CD4-positive, alpha-beta T cell treated with Interleukin-4 for 4 hours (primary cell): ENCODE measurements around the gene CARD10.

Experiments used
- DNase-seq: peaks from one replicate; pipeline ENCODE4 v3.0.0-alpha.2; 2020

Gene CARD10

DNA sequence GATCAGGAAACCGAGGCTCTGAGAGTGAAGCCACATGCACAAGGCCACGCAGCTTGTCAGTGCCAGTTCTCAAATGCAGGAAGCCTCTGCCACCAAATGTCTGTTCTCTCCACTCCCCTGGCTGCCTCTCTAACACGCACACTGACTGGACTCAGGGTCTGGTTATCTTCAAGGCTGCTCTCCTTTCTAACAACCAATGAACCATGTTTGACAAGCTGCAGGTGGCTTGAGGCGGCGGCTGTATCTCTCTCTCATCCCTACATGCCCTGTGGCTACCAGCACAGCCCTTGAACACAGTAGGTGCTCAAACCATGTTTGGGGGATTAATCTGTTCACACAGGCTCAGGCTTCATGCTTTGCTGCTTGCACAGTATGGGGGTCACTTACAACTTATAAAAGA lies 56.8 kb downstream of the CARD10 start:
- no peak for DNase-seq

DNA sequence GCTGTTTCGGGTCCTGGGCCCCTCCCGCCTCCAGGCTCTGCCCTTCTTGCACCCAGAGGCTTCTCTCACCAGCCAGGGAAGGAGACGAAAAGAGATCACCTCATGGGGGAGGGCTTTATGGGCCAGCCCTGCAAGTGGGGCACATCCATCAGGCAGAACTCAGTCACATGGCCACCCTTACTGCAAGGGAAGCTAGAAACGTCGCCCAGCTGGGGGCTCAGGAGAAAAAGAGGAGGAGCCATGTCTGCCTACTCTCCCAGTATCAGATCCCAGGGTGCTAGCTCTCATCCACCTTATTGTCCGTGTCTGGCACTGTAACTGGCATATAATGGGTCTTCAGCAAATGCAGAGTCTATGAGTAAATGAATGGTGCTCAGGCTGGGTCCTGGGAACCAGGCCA lies 57.3 kb downstream of the CARD10 start:
- no peak for DNase-seq

DNA sequence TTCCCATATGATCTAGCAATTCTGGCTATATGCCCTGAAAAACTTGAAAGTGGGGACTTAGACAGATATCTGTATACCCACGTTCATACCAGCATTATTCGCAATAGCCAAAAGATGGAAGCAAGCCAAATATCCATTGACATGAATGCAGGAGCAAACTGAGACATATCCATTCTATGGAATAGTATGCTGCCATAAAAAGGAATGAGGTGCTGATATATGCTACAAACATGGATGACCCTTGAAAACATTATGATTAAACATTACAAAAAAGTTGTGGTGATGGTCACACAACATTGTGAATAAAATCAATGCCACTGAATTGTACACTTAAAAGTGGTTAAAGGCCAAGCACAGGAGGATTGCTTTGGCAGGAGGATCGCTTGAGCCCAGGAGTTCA lies 58.5 kb downstream of the CARD10 start:
- DNase-seq = no peak

DNA sequence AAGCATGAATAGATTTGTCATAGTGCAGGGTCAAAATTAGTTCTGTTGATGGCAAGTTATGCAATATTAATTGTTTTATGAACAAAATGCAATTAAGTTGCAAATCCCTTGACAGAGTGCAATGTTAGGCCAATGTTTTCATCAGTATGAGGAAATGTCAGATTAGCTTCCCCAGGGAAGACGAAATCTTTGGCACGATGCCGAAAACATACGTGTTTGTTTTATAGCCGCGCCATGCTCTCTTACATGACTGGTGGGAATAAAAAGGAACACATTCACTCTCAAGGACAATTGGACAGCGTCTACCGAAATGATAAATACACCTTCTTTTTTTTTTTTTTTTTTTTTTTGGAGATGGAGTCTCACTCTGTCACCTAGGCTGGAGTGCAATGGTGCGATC lies 60.0 kb downstream of the CARD10 start:
- DNase-seq = no peak

DNA sequence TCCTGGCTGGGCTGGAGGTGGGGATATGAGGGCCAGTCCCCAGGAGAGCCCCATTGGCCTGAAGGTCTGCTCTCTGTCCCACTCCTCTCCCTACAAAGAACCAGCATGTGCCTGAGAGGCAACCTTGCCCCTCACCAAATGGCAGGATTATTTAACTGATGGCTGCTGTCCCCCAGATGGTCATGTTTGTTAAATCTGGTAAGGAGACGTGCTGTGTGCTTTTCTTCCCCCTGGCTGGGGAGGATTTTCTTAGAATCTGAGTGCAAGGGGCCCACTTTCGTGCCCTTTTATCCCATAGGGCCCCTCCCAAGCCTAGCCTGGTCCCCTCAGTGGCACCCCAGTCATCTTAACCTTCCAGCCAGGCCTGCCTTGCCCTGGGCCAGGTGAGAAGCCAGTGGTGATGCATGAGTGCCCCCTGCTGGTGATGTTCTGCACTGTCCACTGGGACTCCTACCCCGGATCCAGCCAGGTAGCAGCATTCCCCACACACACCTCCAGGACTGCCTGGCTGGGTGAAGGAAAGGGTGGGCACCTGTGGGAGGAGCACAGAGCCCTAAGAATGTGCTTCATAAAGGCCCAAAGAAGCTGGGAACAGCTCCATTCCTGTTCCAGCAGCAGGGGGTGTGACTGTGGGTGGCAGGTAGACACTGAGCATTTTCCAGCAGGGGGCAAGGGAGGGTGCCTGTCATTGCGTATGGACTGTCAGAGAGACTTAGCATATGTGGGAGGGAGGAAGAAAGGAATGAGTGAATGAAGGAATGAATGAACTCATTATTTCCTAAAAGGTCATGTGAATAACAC lies 61.9 kb downstream of the CARD10 start:
- DNase-seq = peak; percentile 63

DNA sequence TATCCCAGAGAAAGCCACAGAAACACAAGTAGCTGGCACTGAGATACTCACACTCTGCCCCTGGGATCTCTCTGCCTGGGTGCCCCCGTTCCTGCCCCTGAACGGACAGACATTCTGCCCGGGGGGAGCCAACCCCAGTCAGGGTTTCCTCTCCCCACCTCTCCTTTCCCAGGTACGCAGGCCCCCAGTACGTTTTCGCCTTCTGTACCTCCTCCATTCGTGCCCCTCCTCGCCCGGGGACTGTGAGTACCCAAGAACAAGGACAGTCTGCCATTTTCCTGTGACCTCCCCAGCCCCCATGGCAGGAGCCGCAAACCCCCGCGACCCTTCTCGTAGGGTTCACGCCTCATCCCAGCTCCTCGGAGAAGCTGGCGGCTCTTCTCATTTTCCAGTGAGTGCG lies 62.9 kb downstream of the CARD10 start:
- no peak for DNase-seq

DNA sequence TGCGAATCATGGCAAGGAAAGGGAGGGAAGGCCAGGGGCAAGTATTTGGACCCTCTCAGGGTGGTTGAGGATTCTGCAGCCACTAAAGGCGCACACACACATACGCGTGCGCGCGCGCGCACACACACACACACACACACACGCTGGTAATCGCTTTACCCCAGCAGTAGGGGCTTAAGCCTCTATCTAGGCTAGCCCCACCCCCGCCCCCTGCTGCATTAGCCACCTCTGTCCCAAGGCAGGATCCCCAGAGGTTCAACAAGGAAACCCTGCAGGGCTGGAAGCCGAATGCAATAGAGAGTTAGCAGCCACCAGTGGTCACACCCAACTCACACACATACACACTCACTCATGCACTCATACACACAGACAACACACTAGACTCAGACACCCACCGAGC lies 63.3 kb downstream of the CARD10 start:
- no peak for DNase-seq

DNA sequence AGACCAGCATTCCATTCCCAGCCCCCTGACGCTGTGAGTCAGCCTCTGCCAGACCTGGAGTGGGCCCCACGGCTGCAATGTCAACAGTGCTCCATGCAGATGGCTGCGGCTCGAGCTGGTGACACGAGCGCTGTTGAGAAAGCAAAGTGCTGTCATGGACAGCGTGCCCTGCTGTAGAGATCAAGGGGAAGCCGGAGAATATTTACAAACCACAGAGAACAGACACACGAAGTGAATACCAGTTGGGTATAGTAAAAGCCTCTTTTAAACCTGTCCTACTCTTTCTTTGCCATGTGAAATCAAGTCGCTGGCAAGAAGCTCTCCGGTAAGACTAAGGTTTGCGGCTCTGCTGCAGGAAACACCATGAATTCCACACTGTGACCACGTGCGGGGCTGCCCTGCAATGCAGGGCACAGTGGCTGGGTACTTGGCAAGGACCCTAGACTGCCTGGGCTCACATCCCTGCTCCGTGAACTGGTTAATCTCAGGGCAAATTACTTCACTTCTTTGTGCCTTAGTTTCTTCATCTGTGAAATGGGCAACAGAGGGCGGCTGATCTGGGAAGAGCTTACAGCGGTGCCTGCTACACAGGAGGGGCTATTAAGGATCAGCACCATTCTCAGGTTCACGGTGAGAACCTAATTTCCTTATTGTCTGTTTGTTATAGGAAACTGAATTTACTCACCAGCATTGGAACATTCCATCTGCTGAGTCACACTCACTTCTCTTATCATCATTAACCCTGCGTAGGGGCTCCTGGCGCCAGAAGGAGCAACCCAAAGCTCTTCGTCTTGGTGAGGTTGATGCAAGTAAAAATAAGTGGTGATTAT lies 64.1 kb downstream of the CARD10 start:
- no peak for DNase-seq

DNA sequence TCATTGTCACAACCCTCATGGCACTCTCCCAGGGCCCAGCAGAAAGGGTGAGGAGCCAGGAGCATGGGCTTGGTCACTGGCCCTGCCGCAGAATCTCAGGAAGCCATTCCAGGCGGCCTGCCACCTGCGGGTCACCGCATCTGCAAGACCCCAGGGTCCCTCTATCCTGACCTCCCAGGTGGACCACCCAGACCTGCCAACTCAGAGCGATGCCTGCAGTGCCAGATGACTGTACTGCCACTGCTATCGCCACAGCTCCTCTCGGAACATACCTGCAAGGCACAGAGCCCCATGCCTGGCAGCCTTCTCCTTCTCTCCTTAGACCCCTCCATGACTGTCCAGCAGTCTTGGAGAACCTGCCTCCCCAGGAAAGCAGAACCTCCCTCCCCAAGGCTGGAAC lies 65.5 kb downstream of the CARD10 start:
- DNase-seq = no peak

DNA sequence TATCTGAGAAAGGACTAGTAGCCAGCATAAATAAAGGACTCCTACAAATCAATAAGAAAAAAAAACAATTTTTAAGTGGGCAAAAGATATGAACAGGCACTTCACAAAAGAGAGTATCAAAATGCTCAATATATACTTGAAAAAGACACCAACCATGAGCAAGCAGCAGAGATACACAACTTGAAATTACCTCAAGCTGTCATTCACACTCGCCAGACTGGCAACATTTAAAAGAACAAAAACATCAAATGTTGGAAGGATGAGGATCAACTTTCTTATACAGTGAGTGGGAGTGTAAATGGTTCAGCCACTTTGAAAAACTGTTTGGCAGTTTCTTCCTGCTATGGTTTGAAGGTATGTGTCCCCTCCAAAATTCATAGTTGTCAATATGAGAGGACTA lies 68.0 kb downstream of the CARD10 start:
- DNase-seq = no peak

DNA sequence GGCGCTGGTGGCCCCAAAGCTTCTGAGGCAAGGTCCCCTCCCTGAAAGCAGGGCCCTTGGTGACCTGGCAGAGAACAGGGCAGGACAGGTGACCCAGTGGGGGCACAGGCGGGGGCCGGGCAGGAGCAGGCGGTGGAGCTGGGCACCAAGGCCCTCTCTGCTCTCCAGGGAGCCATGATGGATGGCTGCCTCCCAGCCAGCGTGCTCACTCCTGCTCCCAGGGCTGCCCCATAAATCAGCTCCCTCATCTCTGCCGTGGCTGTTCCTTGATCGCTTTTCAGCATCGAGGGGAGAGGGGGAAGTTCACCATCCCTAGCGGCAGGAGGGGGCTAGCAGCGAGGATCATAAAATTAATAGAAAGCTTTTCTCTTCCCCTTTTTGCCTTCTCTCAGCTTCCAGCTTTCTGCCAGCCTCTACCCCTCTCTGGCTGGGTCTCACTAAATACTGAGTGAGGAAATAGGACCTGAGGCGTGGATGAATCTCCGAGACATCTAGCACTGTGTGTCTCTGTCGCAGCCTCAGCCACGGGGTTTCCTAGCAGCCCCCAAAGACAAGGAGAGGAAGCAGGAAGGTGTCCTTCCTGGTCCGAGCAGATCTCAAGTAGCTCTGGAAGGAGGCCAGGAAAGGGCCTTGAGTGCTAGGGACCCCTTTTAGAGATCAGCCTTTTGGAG lies 69.7 kb downstream of the CARD10 start:
- no peak for DNase-seq

DNA sequence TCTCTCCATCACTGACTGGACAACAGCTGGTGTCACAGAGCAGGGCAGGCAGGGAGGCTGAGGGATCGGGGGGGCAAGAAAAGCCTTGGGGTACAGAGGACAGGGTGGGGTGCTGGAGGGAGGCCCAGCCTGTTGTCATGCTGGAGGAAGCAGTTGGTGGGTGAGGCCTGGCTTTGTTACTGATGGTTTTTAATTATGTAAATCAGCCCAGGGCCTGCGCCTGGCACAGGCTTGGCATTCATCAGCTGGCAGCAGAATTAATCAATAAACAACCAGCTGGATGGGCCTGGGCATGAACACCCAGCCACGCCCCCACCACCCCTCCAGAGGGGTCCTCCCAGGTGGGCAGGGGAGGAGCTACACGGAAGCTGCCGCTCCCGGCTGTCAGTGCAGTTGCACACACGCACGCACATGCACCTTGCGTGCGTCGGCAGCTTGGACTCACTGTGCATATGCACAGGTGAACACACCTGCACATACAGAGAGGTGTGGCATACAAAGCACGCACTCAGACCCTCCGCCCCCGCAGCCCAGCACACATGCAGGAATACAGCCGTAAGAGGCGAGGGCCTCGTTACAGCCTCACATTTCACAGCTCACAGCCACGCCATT lies 70.6 kb downstream of the CARD10 start:
- DNase-seq = no peak

DNA sequence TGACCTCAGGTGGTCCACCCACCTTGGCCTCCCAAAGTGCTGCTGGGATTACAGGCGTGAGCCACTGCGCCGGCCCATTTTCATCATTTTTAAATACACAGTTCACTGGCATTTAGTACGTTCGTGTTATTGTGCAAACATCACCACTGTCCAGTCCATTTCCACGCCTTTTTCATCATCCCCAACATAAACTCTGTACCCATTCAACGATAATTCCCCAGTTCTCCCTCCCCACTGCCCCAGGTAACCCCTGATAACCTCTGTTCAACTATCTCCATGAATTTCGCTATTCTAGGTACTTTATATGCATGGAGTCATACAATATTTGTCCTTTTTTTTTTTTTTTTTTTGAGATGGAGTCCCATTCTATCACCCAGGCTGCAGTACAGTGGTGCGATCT lies 73.7 kb downstream of the CARD10 start:
- DNase-seq = no peak

DNA sequence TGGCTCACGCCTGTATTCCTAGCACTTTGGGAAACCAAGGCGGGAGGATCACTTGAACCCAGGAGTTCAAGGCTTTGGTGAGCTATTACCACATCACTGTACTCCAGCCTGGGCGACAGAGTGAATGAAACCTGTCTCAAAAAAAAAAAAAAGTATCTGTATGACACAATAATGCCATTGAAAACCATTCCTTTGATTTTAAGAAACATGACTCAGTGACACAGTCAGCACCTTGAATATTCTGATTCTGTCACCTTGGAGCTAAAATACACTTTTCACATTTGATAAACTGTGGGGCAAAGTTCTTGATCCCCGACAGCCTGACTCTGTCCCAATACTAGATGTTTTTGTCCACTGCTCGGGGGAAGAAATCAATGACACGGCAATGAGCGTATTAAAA lies 75.2 kb downstream of the CARD10 start:
- DNase-seq = no peak

DNA sequence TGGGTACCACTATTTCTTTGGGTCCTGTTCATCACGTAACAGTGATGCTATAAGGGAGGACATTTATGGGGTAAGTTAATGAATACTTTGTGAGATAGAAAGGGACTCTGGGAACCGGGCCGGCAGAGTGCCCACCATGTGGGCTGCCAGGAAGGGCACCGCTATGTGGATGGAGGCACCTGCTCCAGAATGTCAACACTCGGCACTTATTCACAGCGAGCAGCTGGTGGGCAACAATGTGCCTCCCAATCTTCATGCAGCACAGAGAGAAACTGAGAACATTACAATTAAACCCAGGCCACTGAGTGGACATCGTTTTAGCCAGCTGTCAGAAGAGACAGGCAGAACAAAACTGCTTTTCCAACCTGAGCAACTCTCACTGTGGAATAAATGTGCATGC lies 76.1 kb downstream of the CARD10 start:
- DNase-seq = no peak

DNA sequence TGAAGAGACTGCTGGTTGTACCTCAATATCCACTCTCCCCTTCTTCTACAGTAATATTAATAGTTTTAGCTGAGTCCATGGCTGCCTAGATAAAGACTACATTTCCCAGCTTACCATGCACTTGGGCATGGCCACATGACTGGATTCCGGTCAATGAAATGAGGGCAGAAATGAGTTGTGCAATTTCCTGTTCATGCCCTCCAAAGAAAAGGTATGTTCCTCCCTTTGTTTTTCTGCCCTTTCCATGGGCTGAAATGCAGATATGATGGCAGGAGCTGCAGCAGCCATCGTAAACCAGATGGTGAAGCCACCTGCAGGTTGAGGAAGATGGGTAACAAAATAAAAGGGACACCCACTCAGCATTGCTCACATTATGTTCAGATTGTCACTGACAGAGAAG lies 76.7 kb downstream of the CARD10 start:
- DNase-seq = no peak

DNA sequence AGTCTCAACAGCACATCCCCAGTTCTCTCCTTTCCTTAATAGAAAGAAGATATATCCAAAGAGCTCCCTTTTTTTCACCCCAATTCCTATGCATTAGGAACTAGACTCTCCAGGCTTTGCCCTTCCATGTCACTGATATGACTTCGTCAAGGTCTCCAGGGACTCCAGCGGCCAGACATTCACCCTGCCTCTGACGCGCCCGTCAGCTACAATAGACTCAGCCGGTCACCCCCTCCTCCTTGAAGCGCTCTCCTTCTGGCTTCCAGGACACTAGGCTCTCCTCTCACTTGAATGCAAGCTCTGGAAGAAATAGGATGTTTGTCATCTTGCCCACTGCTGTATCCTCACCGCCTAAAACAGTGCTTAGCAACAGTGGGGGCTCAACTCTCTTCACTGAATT lies 77.1 kb downstream of the CARD10 start:
- DNase-seq = no peak

DNA sequence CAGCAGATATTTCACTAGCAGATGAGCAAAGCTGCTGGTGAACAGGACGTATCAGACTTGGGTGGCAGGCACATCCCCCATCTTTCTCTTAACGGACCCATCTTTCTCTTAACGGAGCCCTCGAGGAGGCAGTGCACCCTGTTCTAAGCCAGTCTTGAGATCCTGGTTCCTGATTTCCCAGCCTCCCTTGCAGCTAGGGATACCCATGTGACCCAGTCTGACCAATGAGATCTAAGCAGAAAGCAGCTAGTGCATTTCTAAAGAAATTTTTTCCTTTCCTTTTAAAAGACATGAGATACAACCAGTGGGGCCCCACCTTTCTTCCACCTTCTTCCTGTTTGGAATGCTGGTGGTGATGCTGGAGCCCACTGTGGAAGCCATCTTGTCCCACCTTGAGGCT lies 78.3 kb downstream of the CARD10 start:
- DNase-seq = no peak
